HG03457 (cell line): ENCODE results near the gene GALNTL6.

ENCODE experiments used
- ATAC-seq: cut with Tn5 transposase; IDR thresholded peaks from one replicate; pipeline ENCODE4 v1.9.1; 2021; ENCODE audit warnings: moderate number of reproducible peaks; ENCODE audit not compliant: unreplicated experiment

The GALNTL6 gene

GRCh38 chr4:172104539-172104938 is 291.3 kb downstream of the GALNTL6 start:
- ATAC-seq, result no peak

- no peak for ATAC-seq
Observed at GRCh38 chr4:172105918-172106317, 292.7 kb downstream of the GALNTL6 start.

- ATAC-seq, result no peak
Observed at GRCh38 chr4:172109466-172109865, 296.3 kb downstream of the GALNTL6 start.

GRCh38 chr4:172124656-172125308 is 311.6 kb downstream of the GALNTL6 start:
- no peak for ATAC-seq

- ATAC-seq, result no peak
Observed at GRCh38 chr4:172125443-172125842, 312.2 kb downstream of the GALNTL6 start.

DNA sequence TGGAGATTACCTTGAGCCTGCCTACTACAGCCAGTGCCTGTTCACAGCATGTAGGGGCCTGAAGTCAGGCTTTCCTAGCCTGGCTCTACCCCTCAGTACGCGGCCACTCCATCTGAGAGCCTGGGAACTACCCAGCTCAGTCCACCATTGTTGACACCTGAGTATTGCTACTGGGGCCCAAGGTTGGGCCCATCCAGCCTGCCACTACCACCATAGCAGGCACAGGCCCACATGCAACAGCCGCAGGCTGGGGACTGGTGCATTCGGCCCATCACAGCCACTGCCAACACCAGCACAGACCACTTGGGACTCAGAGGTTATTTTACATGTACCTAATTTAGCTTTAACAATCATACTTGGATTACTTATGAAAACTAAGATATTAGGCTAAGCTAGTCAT is 314.0 kb downstream of the GALNTL6 start:
- no peak for ATAC-seq

- ATAC-seq, result no peak
Observed at GRCh38 chr4:172129593-172129992, 316.4 kb downstream of the GALNTL6 start.

- ATAC-seq, result no peak
Observed at GRCh38 chr4:172134521-172134920, 321.3 kb downstream of the GALNTL6 start.

- ATAC-seq, result no peak
Observed at GRCh38 chr4:172141025-172141424, 327.8 kb downstream of the GALNTL6 start.

DNA sequence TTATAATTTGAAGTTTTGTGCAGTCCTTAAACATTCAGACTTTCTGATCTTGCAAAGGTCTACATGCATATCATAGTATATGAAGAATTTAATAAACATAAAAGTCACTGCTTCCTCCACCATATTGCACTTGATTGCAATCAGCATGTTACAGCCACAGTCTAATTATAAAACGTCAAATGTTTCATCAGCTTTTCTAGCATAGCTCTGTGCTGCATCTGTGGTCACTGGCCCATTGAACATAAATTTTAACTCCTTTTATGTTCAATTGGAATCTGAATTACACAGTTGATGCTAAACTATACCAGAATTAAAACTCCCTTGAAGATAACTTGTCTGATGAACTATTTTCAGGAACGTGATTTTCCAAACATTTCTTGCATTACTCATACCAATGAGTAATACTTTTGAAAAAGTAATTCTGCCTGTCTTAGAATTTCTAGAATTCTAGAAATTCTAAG is 329.1 kb downstream of the GALNTL6 start:
- ATAC-seq, result no peak

DNA sequence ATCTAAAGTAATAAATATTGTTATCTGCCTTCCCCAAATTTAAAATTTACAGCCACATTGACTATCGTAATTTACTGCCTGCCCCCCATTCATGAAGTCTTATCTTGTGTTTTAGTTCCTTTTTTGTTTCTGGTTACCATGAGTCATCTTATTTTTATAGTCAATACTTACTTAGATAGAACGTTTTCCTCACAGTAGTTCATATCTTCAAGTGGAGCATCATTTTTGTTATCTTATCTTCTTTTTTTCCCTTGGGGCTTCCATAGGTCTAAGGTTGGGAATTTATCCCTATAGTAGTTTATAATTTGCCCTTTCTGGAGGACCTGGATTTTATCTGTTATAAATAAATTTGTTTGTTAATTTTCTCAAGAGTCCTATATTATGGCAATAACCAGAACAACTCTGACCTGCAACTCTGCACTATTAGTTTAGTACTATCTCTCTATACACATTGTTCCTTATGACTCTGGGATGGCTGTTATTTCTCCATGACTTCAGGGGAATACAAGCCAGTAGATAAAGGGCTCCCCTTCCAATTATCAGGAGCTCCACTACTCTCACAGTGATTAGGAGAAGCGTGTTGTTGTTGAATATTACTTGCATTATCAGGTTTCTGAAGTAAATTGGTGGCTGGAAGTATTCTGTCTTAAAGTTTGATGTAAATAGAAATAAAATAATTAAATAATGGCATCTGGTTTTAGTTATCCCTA is 330.6 kb downstream of the GALNTL6 start:
- no peak for ATAC-seq

GRCh38 chr4:172147687-172148086 is 334.5 kb downstream of the GALNTL6 start:
- ATAC-seq, result no peak

DNA sequence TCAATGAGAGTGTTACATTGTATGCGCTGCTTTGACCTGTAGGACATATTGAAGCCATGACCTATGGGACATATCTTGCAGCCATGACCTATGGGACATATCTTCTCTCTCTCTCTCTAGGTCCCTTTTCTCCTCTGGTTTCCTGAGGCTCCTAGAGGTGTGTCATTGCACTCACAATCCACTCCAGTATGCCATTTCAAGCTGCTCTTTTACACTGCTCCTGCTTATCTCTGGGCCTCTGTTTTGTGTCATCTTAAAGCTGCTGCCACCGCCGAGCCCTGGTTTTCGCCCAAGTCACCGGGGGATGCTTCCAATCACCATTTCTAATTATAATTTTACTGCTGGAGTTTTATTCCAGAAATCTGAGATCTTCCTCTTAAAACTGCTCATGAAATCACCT is 336.1 kb downstream of the GALNTL6 start:
- ATAC-seq, result no peak

GRCh38 chr4:172152284-172152683 is 339.1 kb downstream of the GALNTL6 start:
- no peak for ATAC-seq

DNA sequence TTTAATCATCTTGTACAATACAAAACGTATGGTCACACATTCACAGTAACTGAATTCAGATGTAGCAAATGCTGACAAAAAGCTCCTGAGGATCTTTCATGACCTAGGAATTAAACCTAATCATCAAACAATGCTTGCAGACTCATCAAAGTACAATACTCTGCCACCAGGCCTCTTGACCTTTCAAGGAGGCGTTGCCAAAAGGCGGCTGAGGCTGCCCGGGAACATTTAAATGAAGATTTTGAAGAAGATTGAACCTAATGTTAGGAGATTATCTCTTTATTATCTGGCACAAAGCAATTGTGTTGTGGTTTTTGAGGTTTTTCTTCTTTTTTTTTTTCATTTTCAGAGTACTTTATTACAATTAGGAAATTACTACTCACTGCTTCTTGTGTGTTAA is 340.5 kb downstream of the GALNTL6 start:
- no peak for ATAC-seq

GRCh38 chr4:172155838-172156345 is 342.7 kb downstream of the GALNTL6 start:
- ATAC-seq, result no peak

DNA sequence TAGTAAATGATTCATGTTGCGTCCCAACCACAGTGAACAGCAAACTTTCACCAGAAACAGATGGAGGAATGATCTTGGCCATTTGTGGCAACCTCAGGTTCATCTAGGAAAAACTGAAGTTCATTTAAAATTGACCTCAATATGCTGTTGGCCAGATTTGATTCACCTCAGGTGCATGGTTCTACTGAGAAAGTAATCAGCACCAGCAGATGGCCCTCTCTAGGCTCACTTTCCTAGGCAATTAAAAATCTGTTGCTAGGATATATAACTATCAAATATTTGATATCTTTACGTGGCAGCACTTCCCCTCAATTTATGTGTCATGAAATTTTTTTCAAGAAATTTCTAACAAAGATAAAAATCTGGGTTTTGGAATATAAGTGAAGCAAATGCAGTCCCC is 344.7 kb downstream of the GALNTL6 start:
- no peak for ATAC-seq

GRCh38 chr4:172163215-172163614 is 350.0 kb downstream of the GALNTL6 start:
- ATAC-seq, result no peak

GRCh38 chr4:172168888-172169287 is 355.7 kb downstream of the GALNTL6 start:
- no peak for ATAC-seq

- no peak for ATAC-seq
Observed at GRCh38 chr4:172169871-172170270, 356.7 kb downstream of the GALNTL6 start.

DNA sequence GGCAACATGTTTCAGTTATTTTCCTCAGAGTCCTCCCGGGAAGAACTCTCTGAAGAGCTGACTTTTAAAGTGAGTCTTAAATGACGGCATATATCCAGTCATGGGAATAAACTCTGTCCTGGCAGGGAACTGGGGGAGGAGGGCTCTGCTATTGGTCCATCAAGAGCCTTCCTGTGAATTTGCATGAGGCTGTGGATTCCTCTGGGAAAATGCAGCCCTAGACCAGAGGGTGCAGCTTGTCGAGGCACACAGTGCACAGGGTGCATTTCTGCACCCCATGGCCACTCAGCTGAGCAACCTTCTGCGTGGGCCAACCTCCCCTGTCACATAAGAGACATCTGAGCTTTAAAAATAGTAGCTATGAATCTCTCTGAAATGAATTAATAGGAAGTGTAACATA is 360.0 kb downstream of the GALNTL6 start:
- ATAC-seq, result no peak

GRCh38 chr4:172177382-172177781 is 364.2 kb downstream of the GALNTL6 start:
- no peak for ATAC-seq
